Erythroblast (primary cell): ENCODE measurements around the gene TLN1.

Source experiments
- GATA1 ChIP-seq: IDR thresholded peaks from 2 replicates; pipeline ENCODE4 v1.6.1; 2011; ENCODE audit warnings: low read depth, mild to moderate bottlenecking, control low read depth, low read length, moderate library complexity
- POLR2A ChIP-seq: IDR thresholded peaks from 2 replicates; pipeline ENCODE4 v1.6.1; 2011; ENCODE audit warnings: mild to moderate bottlenecking, low read length

GRCh38 chr9:35726931-35727330, 5.1 kb downstream of the TLN1 start:
- TF ChIP-seq POLR2A (no peak), GATA1 (no peak)
